HEK293T (cell line): ENCODE results near the gene SFT2D1.

Source experiments
- CTCF ChIA-PET: fragments of 350-600 bp; formaldehyde crosslinking; extraction: SDS; loops from one replicate; lab custom pipeline; 2021; ENCODE audit warnings: antibody characterized with exemption, inconsistent platforms; lab: Yijun Ruan, JAX
- POLR2A ChIA-PET: fragments of 350-600 bp; formaldehyde crosslinking; extraction: SDS; loops from one replicate; lab custom pipeline; 2020; ENCODE audit warnings: antibody characterized with exemption, inconsistent platforms; lab: Yijun Ruan, JAX
- DNase-seq: peaks from one replicate; pipeline ENCODE4 v3.0.0; 2012; ENCODE audit warnings: mixed read lengths; ENCODE audit errors: extremely low spot score
- ARNT ChIP-seq: fragments of 450-650 bp; IDR thresholded peaks from 2 replicates; pipeline ENCODE4 v1.6.1; 2017; ENCODE audit warnings: mild to moderate bottlenecking
- BHLHE40 ChIP-seq: fragments of 450-650 bp; IDR thresholded peaks from 2 replicates; pipeline ENCODE4 v1.6.1; 2016; ENCODE audit warnings: mild to moderate bottlenecking, moderate library complexity, borderline replicate concordance
- CTBP1 ChIP-seq: fragments of 450-650 bp; IDR thresholded peaks from 2 replicates; pipeline ENCODE4 v1.6.1; 2016; ENCODE audit warnings: borderline replicate concordance
- ELF4 ChIP-seq: fragments of 450-650 bp; IDR thresholded peaks from 2 replicates; pipeline ENCODE4 v1.6.1; 2017; ENCODE audit warnings: antibody characterized with exemption
- FOXA1 ChIP-seq: fragments of 450-650 bp; IDR thresholded peaks from 2 replicates; pipeline ENCODE4 v1.6.1; 2016; ENCODE audit warnings: mild to moderate bottlenecking
- FOXK2 ChIP-seq: fragments of 450-650 bp; IDR thresholded peaks from 2 replicates; pipeline ENCODE4 v1.6.1; 2016; ENCODE audit warnings: mild to moderate bottlenecking
- FOXM1 ChIP-seq: fragments of 450-650 bp; IDR thresholded peaks from 2 replicates; pipeline ENCODE4 v1.6.1; 2017; ENCODE audit warnings: mild to moderate bottlenecking, borderline replicate concordance
- HDGF ChIP-seq: fragments of 450-650 bp; IDR thresholded peaks from 2 replicates; pipeline ENCODE4 v1.6.1; 2017; ENCODE audit warnings: antibody characterized with exemption, borderline replicate concordance
- L3MBTL2 ChIP-seq: fragments of 450-650 bp; conservative IDR thresholded peaks from 2 replicates; pipeline ENCODE4 v1.6.1; 2016; ENCODE audit warnings: mild to moderate bottlenecking
- LEF1 ChIP-seq: fragments of 450-650 bp; IDR thresholded peaks from 2 replicates; pipeline ENCODE4 v1.6.1; 2017; ENCODE audit warnings: mild to moderate bottlenecking, borderline replicate concordance
- NFRKB ChIP-seq: fragments of 450-650 bp; IDR thresholded peaks from 2 replicates; pipeline ENCODE4 v1.6.1; 2016; ENCODE audit warnings: mild to moderate bottlenecking, moderate library complexity
- PKNOX1 ChIP-seq: fragments of 450-650 bp; IDR thresholded peaks from 2 replicates; pipeline ENCODE4 v1.6.1; 2016
- SP1 ChIP-seq: fragments of 450-650 bp; IDR thresholded peaks from 2 replicates; pipeline ENCODE4 v1.6.1; 2017
- SUZ12 ChIP-seq: fragments of 450-650 bp; IDR thresholded peaks from 2 replicates; pipeline ENCODE4 v1.6.1; 2016; ENCODE audit warnings: mild to moderate bottlenecking
- TARDBP ChIP-seq: fragments of 450-650 bp; IDR thresholded peaks from 2 replicates; pipeline ENCODE4 v1.6.1; 2016
- ZNF384 ChIP-seq: fragments of 450-650 bp; IDR thresholded peaks from 2 replicates; pipeline ENCODE4 v1.6.1; 2016

Gene SFT2D1

DNA sequence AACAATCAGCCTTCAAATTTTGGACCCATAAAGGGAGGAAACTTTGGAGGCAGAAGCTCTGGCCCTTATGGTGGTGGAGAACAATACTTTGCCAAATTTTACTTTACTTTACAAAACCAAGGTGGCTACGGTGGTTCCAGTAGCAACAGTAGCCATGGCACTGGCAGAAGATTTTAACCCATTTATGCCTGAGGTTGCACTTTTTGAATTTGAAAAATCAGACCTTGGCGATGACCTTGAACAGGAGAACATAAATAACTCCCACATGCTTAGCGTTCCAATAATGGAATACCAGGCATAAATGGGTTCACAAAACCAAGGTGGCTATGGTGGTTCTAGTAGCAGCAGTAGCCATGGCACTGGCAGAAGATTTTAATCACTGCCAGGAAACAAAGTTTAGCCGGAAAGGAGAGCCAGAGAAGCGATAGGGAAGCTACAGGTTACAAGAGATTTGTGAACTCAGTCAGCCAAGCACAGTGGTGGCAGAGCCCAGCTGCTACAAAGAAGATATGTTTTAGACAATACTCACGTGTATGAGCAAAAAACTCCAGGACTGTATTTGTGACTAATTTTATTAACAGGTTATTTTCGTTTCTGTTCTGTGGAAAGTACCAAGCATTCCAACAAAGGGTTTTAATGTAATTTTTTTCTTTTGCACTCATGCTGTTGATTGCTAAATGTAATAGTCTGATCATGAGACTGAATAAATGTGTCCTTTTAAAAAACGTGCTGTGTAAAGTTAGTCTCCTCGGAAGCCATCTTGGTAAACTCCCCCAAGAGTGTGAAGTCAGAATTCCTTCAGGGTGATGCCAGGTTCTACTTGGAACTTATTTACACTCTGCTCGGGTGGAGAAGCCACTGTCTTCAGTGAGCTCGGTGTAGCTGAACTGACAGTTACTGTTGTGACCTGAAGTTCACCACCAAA is 6.7 kb downstream of the SFT2D1 start:
- POLR2A ChIA-PET, result no interaction called here

DNA sequence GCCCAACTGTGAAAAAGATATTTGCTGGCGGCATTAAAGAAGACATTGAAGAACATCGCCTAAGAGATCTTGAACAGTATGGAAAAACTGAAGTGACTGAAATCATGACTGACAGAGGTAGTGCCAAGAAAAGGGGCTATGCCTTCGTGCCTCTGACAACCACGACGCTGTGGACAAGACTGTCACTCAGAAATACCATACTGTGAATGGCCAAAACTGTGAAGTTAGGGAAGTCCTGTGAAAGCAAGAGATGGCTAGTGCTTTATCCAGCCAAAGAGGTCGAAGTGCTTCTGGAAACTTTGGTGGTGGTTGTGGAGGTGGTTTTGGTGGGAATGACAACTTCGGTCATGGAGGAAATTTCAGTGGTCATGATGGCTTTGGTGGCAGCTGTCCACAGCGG is 7.5 kb downstream of the SFT2D1 start:
- POLR2A ChIA-PET, result no interaction called here
- no peak for DNase-seq
- CTCF ChIA-PET, result interaction anchor here (0.6 kb wide), 1 partner anchor 55 kb away, joined by 3 read pairs; no protein-coding TSS in a partner anchor
- TF ChIP-seq FOXK2 (no peak), PKNOX1 (no peak), ARNT (no peak), BHLHE40 (no peak), LEF1 (no peak), FOXM1 (no peak), SUZ12 (no peak), CTBP1 (no peak), SP1 (no peak), HDGF (no peak), ZNF384 (no peak)

More for the DNA sequence above, 6.7 kb downstream of the SFT2D1 start:
- no peak for TF ChIP-seq ARNT
- no peak for TF ChIP-seq FOXA1
- no peak for TF ChIP-seq FOXK2
- no peak for TF ChIP-seq FOXM1
- no peak for TF ChIP-seq NFRKB
- TF ChIP-seq PKNOX1, result no peak
- no peak for TF ChIP-seq SUZ12
- no peak for TF ChIP-seq CTBP1
- no peak for DNase-seq
- CTCF ChIA-PET, result interaction anchor here (0.6 to 1.1 kb wide), 2 partner anchors 46 to 56 kb away, joined by 3 read pairs; no protein-coding TSS in a partner anchor

- no peak for DNase-seq
- TF ChIP-seq HDGF (no peak), SP1 (no peak), SUZ12 (no peak), ZNF384 (no peak), FOXK2 (no peak), LEF1 (no peak), BHLHE40 (no peak), ARNT (no peak), L3MBTL2 (no peak), ELF4 (no peak), TARDBP (no peak), FOXM1 (no peak), NFRKB (no peak), PKNOX1 (no peak), CTBP1 (no peak)
- ChIA-PET POLR2A (interaction anchor here (0.9 kb wide), 1 partner anchor 9 kb away, joined by 4 read pairs; the partner anchor contains the start of gene SFT2D1), CTCF (no interaction called here)
These were observed 9.0 kb downstream of the SFT2D1 start for GRCh38 chr6:166333172-166333995.

DNA sequence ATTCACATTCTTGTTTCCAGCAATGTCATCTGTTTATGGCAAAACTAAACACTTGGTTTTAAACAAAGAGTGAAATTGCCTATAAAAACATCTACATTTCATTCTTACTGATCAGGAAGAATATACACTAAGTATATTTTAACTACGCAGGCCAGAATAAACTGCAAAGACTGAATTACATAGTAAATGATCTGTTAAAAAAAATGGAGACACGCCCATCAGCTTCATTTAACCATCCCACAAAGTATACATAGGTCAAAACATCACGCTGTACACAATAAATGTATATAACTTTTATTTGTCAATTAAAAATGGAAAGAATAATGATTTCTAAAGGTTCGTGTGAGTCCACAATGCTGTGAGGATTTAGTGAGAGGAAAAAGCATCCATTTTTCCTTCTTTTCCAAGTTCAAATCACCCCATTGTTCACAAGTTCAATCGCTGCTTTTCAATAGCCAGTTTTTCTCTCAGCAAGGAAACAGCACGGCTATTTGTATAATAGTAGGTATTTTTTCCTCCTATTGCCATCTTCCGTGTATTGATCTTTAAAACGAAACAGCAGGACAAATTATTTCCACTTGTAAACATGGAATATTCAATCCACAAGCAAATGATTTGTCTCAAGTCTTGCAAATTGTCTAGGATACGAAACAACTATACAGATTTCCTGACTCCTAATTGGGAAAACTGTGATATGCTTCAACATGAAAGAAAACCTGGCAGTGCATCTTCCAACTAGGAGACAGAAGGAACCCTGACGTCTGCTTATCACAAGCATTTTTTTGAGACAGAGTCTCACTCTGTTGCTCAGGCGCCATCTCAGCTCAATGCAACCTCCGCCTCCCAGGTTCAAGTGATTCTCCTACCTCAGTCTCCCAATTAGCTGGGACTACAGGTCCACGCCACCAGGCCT is 10.6 kb downstream of the SFT2D1 start:
- CTCF ChIA-PET, result interaction anchor here (1.0 kb wide), 1 partner anchor 49 kb away, joined by 3 read pairs; no protein-coding TSS in a partner anchor
- no peak for DNase-seq
- no peak for TF ChIP-seq FOXM1
- TF ChIP-seq HDGF, result no peak
- TF ChIP-seq ARNT, result no peak
- TF ChIP-seq NFRKB, result no peak
- no peak for TF ChIP-seq ELF4
- POLR2A ChIA-PET, result interaction anchor here (0.9 kb wide), 1 partner anchor 10 kb away, joined by 3 read pairs; no protein-coding TSS in a partner anchor

DNA sequence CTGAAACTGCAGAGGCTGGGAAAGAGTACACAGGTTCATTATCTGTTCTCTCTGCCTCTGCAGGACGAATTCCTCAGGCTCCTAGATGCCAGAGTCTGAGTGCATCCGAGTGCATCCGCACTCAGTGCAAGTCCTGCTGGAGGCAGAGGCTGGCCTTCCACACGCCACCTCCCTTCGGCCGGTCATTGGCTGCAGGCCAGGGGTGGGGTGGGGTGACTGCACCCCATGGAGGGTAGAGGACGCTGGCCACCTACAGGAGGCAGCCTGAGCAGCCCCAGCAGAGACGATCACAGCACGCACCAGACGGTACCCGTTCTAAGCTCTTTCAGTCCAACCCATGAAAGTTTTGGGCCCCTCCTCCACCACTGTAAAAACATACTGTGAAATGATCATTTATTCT is 11.7 kb downstream of the SFT2D1 start:
- TF ChIP-seq BHLHE40 (no peak), FOXA1 (no peak), L3MBTL2 (no peak), FOXM1 (no peak), ELF4 (no peak), TARDBP (no peak), PKNOX1 (no peak), SUZ12 (no peak), NFRKB (no peak), LEF1 (no peak), CTBP1 (no peak)
- peak; percentile 64 for DNase-seq
- POLR2A ChIA-PET, result interaction anchor here (0.9 to 1.0 kb wide), 2 partner anchors 11 to 12 kb away, joined by 3 to 6 read pairs; no protein-coding TSS in a partner anchor
- CTCF ChIA-PET, result interaction anchor here (0.6 to 1.0 kb wide), 3 partner anchors 17 to 653 kb away, joined by 3 read pairs; no protein-coding TSS in a partner anchor
